GM18519 (cell line): ENCODE results near the gene ZNF726.
"Not testable (repeated sequence)": the region's sequence is repeated elsewhere in the genome, so short reads cannot be mapped to it uniquely, and the experiment has no call there.

Experiments used
- ATAC-seq: cut with Tn5 transposase; IDR thresholded peaks from one replicate; pipeline ENCODE4 v1.9.1; 2021; ENCODE audit warnings: mild to moderate bottlenecking, moderate library complexity; ENCODE audit not compliant: unreplicated experiment, low FRiP score

ZNF726 gene

DNA sequence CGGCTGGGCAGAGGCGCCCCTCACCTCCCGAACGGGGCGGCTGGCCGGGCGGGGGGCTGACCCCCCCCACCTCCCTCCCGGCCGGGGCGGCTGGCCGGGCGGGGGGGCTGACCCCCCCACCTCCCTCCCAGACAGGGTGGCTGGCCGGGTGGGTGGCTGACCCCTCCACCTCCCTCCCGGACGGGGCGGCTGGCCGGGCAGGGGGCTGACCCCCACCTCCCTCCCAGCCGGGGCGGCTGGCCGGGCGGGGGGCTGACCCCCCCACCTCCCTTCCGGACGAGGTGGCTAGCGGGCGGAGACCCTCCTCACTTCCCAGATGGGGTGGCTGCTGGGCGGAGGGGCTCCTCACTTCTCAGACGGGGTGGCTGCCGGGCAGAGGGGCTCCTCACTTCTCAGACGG is 22.3 kb downstream of the ZNF726 start:
- ATAC-seq = not testable (repeated sequence)

DNA sequence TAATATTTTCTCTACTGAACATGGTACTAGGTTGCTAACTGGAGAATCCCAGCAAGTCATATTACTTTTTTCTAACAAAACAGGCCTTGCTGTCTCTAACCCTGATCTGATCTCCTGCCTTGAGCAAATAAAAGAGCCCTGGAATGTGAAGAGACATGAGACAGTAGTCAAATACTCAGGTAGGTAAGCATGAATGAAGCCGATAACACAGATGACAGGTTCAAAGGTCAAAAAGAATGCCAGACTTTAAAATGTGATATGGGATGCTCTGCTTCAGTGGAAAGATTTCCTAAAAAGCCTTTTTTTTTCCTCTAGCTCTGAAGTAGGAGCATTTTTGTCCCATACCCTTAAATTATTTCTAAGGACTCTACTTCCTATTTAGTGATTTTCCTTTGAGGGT is 28.7 kb downstream of the ZNF726 start:
- ATAC-seq = no peak

DNA sequence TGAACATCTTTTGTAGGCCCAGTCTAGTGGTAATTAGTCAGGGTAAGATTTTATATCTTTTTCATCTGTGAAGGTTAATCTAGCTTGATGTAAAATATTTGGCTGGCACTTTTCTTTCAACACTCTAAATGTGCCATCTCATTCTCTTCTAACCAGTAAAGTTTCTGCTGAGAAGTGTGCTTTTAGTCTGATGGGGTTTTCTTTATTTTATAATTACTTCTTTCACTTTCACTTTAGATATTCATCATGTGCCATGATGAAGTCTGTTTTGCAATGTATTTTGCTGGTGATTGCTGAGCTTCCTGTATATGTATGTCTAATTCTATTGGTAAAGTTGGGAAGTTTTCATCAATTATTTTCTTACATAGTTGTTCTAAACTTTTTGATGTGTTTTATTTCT is 31.9 kb downstream of the ZNF726 start:
- ATAC-seq = no peak

DNA sequence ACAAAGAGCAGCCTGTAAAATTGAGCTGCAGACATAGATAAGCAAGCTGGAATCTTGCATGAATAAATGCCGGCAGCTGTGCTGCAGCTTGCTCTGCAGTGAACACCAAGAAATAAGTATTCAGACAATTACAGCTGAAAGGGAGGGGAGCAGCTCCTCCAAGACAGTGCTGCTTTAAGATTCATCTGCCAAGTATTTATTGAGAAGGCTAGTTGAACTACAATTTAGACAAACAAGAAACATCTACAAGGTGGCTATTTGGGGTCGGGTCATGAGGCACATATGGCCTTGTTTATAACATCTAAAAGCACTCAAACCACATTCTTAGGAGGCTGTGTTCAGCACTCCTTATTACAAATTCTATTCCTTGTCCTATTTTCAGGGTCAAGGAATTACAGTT is 34.9 kb downstream of the ZNF726 start:
- ATAC-seq = no peak

DNA sequence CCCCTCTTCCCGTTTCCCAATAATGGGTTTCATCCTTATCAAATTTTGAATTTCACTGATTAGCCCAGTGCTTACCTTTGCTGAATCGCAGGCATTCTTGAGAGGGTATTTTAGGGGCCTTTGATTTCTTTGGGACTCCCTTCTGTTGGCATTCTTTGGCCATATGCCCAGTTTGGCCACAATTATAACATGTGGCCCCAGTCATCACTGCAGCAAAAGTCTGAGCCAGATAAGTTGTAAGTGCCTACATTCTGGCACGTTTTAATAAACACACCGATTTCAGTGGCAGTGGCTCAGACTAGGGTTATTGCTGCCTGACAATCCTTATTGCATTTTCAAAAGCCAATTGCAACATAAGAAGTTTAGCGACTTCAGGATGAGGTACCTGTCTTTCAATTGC is 41.4 kb downstream of the ZNF726 start:
- ATAC-seq = no peak

DNA sequence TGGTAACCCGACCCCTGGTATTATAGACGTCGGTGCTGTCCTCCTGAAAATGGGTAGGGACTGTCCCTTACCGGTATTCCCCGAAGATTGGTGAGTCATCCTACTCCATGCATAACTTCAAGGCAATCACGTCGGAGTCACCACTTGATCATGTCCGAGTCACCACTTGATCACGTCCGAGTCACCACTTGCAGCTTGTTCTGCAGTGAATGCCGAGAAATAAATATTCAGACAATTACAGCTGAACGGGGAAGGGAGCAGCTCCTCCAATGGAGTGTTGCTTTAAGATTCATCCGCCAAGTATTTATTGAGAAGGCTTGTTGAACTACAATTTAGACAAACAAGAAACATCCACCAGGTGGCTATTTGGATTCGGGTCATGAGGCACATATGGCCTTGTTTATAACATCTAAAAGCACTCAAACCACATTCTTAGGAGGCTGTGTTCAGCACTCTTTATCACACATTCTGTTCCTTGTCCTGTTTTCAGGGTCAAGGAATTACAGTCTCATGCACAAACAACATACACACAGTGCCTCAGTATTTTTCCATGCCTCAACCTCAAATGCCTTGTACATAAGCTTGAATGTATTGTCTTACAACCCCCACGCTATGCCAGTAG is 43.1 kb downstream of the ZNF726 start:
- ATAC-seq = no peak

DNA sequence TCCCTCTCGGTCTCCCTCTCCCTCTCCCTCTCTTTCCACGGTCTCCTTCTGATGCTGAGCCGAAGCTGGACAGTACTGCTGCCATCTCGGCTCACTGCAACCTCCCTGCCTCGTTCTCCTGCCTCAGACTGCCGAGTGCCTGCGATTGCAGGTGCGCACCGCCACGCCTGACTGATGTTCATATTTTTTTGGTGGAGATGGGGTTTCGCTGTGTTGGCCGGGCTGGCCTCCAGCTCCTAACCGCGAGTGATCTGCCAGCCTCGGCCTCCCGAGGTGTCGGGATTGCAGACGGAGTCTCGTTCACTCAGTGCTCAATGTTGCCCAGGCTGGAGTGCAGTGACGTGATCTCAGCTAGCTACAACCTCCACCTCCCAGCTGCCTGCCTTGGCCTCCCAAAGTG is 48.7 kb downstream of the ZNF726 start:
- ATAC-seq = not testable (repeated sequence)

DNA sequence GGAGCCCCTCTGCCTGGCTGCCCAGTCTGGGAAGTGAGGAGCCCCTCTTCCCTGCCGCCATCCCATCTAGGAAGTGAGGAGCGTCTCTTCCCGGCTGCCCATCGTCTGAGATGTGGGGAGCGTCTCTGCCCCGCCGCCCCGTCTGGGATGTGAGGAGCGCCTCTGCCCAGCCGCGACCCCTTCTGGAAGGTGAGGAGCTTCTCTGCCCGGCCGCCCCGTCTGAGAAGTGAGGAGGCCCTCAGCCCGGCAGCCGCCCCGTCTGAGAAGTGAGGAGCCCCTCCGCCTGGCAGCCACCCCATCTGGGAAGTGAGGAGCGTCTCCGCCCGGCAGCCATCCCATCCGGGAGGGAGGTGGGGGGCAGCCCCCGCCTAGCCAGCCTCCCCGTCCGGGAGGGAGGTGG is 49.2 kb downstream of the ZNF726 start:
- ATAC-seq = not testable (repeated sequence)

DNA sequence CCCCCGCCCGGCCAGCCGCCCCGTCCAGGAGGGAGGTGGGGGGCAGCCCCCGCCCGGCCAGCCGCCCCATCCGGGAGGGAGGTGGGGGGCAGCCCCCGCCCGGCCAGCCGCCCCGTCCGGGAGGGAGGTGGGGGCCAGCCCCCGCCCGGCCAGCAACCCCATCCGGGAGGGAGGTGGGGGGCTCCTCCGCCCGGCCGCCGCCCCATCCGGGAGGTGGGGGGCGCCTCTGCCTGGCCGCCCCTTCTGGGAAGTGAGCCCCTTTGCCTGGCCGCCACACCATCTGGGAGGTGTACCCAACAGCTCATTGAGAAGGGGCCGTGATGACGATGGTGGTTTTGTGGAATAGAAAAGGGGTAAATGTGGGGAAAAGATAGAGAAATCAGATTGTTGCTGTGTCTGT is 49.6 kb downstream of the ZNF726 start:
- ATAC-seq = not testable (repeated sequence)

DNA sequence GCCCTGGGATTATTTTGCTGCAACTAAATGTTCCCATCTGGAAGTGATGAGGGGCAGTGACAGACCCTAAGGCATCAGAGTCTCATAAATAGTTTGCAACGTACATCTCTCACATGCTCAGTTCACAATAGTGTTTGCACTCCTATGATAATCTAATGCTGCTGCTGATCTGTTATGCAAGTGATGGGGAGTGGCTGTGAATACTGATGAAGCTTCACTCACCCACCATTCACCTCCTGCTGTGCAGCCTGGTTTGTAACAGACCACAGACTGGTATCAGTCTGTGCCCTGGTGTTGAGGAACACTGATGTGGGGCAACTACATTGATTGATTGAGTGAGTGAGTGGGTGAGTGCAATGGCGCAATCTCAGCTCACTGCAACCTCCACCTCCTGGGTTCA is 54.9 kb downstream of the ZNF726 start:
- ATAC-seq = no peak

DNA sequence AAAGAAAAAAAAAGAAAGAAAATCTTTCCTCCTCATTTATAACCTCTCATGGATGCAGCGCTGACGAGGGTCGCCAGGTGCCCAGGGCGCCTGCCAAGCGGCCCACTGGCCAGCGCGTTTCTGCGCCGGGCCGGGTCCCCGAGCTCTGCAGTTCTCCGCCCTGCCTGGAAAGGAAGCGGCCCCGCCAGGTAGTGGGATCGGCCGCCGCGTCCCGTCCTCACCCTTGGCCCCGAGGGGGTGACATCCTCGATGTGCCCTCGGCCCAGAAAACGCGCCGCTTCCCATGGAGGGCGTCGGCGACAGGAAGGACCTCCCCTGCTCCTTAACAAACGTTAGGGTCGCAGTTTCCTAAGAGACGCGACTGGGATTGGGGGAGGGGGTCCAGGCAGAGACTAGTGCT is 56.9 kb downstream of the ZNF726 start:
- ATAC-seq = no peak

DNA sequence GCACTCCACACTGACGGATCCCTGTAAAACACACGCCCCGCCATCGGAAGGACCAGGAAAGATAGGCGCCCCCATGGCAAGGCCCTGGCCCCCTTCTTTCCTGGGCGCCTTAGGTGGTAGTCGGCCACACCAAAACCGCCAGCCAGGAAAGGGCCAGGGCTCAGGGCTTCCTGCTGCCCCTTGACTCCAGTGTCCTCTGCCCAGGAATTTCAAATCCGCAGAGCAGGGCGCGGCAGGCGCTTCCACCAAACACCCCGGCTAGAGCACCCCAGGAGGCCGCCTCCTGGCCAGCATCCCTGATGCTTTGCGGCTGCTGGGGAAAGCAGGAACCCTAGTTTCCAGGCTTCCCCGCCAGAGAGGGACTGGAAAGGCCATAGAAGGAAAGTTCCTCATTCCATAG is 57.5 kb downstream of the ZNF726 start:
- no peak for ATAC-seq

DNA sequence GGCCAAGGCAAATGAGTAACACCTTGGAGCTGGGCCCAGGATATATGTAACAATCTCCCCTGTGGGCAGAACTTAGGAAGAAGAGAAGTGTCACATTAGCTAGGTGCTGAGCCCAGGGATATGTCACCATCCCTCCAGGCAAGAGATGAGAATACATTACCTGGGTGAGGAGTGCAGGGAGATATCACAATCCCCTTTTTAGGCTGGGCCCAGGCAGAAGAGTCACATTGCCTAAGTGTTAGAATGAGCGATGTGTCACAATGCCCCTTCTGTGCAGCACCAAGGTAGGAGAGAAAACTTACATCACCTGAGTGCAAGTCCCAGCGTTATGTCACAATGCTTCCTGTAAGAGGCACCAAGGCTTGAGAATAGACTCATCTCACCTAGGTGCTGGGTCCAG is 60.3 kb downstream of the ZNF726 start:
- no peak for ATAC-seq

DNA sequence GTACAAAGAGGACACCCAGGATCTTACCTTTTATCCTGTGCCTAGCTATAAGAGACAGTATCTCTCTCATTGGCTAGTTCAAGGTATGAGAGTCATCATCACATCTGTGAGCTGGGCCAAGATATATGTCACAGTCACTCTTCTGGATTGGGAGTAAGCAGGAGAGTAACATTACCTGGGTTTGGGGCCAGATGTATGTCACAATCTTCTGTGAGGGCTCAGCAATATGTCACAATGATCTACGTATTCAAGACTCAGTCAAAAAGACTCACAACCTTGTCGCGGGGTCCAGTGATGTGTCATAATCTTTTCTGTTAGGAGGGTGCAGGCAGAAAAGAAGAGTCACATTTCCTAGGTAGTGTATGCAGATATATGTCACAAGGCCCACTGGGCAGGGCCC is 61.9 kb downstream of the ZNF726 start:
- not testable (repeated sequence) for ATAC-seq

DNA sequence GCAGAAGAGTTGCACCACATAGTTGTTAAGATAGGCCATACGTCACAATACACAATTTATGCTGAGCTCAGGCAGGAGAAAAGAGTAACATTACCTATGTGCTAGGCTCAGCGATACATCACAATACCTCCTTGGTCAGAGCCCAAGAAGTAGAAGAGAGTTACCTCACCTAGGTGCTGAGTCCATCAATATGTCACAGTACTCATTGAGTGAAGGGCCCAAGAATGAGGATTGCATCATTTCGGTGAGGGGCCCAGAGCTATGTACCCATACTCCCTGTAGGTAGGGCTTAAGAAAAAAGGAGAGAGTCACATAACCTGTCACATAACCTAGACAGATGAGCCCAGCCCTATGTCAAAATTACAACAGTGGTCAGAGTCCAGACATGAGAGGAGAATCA is 62.6 kb downstream of the ZNF726 start:
- ATAC-seq = not testable (repeated sequence)

DNA sequence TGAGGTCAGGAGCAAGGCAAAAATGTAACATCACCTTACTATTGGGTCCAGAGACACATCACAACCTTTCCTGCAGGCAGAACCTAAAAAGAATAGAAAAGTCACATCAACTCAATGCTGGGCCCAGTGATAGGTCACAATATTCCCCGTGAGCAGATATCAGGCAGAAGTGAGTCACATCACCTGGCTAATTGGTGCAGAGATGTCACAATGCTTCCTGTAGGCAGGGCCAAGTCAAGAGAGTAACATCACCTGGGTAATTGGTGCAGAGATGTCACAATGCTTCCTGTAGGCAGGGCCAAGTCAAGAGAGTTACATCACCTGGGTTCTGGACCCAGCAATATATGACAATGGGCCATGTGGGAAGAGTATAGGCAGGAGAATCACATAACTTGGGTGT is 63.4 kb downstream of the ZNF726 start:
- no peak for ATAC-seq

DNA sequence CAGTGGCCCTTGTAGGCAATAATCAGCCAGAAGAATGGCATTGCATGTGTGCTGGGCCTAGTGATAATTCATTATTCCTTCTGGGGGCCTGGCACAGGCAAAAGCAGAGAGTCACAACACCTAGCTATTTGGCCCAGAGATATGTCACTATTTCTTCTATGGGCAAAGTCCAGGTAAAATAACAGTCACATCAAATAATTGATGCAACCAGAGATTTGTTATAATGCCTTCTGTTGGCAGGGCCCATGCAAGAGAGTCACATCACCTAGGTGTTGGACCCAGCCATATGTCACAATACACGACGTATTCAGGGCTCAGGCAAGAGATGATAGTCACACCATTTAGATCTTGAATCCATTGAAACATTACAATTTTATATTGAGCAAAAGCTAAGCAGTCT is 66.1 kb downstream of the ZNF726 start:
- no peak for ATAC-seq

DNA sequence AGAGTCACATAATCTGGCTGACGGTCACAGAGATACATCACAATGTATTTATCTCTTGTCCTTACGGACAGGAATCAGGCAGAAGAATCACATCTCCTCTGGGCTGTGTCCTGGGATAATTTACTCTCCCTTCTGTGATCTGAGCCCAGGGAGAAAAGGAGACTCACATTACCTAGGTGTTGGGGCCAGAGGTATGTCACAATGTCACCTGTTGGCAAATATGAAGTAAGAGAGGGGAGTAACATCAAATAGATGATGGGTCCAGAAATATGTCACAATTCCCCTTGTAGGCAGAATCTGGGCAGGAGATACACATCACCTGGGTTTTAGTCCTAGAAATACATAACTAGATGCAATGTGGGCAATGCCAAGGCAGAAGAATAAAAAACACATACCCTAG is 67.2 kb downstream of the ZNF726 start:
- ATAC-seq = no peak

DNA sequence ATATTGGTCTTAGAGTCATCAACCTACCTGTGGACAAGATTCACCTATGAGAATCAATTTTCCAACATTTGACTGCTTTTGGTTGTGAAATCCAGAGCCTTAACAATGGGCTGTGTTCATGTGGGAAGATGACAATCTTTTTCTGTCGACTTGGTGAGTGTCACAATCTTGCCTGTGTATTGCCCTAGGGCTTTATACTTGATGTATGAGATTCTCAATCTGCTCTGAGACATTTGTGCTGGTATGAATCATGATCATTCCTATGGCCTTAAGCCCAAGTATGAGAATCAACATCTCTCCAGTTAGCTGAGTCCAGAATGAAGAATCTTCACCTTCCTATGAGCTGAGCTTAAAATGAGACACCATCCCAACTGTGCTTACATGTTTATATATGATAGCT is 68.7 kb downstream of the ZNF726 start:
- no peak for ATAC-seq
